GM03348 (cell line): ENCODE measurements around the gene TNRC6A.
"Not testable (repeated sequence)": the region's sequence is repeated elsewhere in the genome, so short reads cannot be mapped to it uniquely, and the experiment has no call there.

ENCODE experiments used
- DNase-seq: peaks from one replicate; pipeline ENCODE4 v3.0.0; 2012; ENCODE audit warnings: low spot score

Gene TNRC6A

GRCh38 chr16:24759006-24759405 is 29.6 kb downstream of the TNRC6A start:
- no peak for DNase-seq

DNA sequence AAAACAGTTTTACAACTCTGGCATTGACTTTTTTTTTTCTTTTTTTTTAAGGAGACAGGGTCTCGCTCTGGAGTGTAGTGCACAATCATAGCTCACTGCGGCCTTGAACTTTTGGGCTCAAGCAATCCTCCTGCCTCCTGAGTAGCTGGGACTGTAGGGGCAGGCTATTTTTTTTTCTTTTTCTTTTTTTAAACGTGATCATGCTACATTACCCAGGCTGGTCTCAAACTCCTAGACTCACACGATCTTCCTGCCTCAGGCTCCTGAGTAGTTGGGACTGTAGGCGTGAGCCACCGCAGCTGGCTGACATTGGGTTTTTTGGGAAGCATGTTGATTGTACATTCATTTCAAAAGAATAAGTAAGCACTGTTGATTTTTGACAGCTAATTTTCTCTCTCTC is 32.1 kb downstream of the TNRC6A start:
- DNase-seq = no peak

- DNase-seq = no peak
Observed at GRCh38 chr16:24764916-24765315, 35.5 kb downstream of the TNRC6A start.

GRCh38 chr16:24766057-24766456 is 36.6 kb downstream of the TNRC6A start:
- no peak for DNase-seq

GRCh38 chr16:24769806-24770205 is 40.4 kb downstream of the TNRC6A start:
- DNase-seq = no peak

GRCh38 chr16:24771132-24771778 is 41.8 kb downstream of the TNRC6A start:
- DNase-seq = no peak

- no peak for DNase-seq
Observed at GRCh38 chr16:24771779-24772157, 42.3 kb downstream of the TNRC6A start.

DNA sequence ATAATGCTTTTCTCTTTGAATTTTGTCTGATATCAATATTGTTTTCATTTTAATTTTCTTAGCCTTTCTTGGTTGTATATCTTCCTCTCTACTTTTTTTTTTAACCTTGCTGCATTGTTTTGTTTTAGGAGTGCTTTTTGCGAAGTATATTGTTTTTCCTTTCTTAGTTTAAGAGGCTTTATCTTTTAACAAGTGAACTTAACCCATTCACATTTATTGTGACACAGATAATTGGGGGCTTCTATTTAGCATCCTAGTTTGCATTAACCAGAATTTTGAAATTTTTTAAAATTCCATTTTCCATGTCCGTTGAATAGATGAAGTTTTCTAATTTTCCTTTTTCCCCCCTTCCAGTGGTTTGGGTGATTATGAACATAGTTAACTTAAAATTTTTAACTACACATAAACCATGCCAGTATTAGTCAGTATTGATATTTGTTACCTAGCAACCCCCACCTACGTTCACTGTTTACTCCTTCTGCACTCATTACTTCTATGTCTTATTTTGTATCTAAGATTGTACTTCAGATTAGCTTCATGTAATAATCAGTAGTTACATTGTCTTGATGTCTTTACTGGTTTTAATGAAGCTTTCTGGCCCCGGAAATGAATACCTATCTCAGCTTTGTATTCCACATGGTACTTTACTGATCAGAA is 44.4 kb downstream of the TNRC6A start:
- DNase-seq = no peak

GRCh38 chr16:24774510-24774909 is 45.1 kb downstream of the TNRC6A start:
- DNase-seq = no peak

- DNase-seq = peak; percentile 31
Observed at GRCh38 chr16:24775455-24775854, 46.0 kb downstream of the TNRC6A start.

DNA sequence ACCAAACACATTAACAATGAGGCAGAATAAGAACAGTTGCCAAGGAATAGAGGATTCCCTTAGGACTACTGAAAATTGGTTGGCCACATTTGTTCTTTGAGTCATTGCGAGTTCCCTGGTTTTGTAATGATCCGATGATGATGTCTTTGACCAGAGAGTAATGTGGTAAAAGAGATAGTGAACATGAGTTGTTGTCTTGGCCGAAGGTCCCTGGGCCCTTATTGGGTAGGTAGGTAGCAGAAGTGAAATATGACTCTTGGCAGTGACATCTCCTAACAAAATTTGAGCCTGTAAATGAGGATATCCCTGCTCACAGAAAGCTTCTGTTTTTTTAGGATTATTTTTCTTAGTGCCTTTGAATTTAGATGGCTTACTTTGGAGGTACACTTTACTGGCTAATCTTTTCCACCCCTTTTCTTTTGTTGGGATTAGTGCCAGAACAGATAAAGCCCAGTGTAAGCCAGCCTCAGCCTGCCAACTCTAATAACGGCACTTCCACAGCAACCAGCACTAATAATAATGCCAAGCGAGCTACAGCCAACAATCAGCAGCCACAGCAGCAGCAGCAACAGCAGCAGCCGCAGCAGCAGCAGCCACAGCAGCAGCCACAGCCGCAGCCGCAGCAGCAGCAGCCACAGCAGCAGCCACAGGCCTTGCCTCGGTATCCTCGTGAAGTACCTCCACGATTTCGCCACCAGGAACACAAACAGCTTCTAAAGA is 47.2 kb downstream of the TNRC6A start:
- DNase-seq = peak; percentile 55

DNA sequence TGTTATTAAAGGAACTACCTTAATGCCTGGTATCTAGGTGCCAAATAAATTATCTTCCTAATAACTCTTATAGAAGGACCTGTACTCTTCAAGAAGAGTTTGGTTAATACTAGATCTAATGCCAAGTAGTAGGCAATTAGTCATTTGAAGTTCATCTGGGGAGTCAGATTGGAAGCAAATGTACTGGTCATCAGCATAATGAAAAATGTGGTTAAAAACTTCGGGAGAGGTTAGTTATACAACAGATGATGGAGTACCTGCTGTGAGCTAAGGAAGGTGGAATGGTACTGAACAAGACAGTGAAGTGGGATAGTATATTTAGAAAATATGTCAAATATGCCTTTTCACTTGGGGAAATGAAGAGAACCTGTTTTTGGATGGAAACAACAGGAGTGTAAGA is 49.2 kb downstream of the TNRC6A start:
- DNase-seq = no peak

GRCh38 chr16:24781256-24781655 is 51.8 kb downstream of the TNRC6A start:
- DNase-seq = no peak

DNA sequence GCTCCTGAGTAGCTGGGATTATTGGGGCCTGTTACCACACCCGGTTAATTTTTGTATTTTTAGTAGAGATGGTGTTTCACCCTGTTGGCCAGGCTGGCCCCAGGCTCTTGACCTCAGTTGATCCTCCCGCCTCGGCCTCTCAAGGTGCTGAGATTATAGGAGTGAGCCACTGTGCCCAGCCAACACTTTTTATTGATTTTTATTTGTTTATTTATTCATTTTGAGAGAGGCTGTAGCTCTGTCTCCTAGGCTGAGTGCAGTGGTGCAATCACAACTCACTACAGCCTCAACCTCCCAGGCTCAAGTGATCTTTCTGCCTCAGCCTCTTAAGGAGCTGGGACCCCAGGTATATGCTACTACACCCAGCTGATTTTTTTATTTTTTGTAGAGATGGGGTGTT is 54.7 kb downstream of the TNRC6A start:
- DNase-seq = no peak

GRCh38 chr16:24789881-24790280 is 60.4 kb downstream of the TNRC6A start:
- DNase-seq = no peak

DNA sequence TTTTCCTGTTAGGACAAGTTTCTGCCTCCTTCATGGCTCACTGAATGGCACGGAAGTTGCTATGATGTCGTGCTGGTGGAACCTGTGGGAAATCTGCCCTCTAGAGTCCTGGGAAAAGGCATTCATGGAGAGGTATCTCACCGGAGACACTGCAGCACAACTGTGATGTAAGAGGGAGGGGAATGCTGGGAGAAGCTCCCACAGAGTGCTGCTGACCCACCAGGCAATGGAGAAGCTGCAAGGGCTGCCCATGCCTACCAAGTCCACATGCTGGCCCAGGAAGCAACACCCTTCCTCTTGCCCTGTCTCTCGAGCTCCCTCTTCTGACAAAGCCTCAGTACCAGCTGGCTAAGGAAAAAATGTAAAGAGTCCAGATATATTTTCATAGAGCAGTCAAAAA is 71.1 kb downstream of the TNRC6A start:
- no peak for DNase-seq

GRCh38 chr16:24801761-24802302 is 72.4 kb downstream of the TNRC6A start:
- no peak for DNase-seq

- DNase-seq = no peak
Observed at GRCh38 chr16:24805484-24805883, 76.0 kb downstream of the TNRC6A start.

- no peak for DNase-seq
Observed at GRCh38 chr16:24807301-24807700, 77.8 kb downstream of the TNRC6A start.

DNA sequence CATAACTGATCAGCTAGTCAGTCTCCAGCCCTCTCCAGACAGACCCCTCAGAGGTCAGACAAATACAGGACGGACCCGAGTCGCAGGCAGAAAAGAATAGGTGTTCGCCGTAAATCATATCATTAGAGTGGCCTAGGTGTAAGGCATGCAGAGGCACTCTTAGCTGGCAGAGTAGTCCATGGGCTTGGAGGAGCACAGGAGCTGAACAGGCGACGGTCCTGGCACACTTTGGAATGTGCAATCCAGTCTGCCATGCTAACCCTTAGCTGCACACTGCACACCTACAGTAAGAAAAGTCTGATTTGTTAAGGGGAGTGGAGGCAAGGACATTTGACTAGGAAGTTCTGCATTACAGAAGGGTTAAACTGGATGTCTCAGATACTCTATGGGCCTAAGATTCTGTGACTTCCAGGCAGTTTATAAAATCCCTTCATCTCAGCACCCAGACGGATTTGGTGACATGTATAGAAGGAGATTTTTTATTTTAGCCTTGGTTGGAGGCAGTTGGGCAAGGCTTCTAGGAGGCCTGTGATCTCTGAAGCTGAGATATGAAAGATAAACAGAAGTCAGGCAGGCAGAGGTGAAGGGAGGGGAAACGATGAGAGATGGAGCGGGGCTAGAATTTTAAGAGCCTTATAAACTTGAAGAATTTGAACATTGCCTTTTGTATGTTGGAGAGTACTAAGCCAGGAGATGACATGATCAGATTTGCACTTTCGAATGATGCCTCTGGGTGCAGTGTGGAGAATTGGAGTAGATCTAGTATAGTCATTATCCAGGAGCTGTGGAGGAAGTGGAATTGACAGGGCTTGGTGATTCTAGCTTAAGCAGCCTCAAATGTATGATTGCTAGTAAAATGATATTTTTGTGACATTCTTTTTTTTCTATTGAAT is 81.7 kb downstream of the TNRC6A start:
- DNase-seq = no peak

DNA sequence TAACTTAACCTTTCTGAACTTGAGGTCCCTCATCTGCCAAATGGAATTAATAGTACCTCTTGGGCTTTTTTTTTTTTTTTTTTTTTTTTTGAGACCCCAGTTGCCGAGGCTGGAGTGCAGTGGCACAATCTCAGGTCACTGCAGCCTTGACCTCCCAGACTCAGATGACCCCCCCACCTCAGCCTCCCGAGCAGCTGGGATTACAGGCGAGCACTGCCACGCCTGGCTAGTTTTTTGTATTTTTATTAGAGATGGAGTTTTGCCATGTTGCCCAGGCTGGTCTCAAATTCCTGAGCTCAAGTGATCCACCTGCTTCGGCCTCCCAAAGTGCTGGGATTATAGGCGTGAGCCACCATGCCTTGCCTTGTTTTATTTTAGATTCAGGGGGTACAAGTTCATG is 83.4 kb downstream of the TNRC6A start:
- not testable (repeated sequence) for DNase-seq

DNA sequence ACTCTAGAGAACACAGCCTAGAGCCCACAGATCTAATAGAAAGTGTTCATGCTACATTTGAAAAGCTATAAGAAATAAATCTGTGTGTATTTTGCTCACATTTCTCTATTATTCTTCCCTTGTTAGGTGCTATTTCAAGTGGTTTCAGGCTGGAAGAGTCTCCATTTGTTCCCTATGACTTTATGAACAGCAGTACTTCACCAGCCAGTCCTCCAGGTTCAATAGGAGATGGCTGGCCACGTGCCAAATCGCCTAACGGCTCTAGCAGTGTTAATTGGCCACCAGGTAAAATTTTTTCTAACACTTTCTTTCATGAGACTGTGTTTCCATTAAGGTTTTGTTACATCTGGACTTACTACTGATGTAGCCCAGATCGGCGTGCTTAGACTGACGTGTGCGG is 85.6 kb downstream of the TNRC6A start:
- no peak for DNase-seq
